Activated CD8-positive, alpha-beta memory T cell treated with anti-CD3 and anti-CD28 coated beads for 1 hour (primary cell): ENCODE measurements around the gene ZFAND3.
"Not testable (repeated sequence)": the region's sequence is repeated elsewhere in the genome, so short reads cannot be mapped to it uniquely, and the experiment has no call there.

Source experiments
- DNase-seq, 2 donors: peaks; one replicate each; pipeline ENCODE4 v3.0.0-alpha.2; 2020; ENCODE audit warnings: low read depth in 1 of 2; ENCODE audit errors: extremely low read depth in 1 of 2

The ZFAND3 gene

GRCh38 chr6:38033442-38033982, 214.0 kb downstream of the ZFAND3 start:
- DNase-seq: no peak

- DNase-seq: no peak
Observed at GRCh38 chr6:38034274-38034914, 214.9 kb downstream of the ZFAND3 start.

- DNase-seq: no peak
Observed at GRCh38 chr6:38035478-38035877, 216.0 kb downstream of the ZFAND3 start.

- no peak for DNase-seq
Observed at GRCh38 chr6:38039502-38039901, 220.0 kb downstream of the ZFAND3 start.

GRCh38 chr6:38040254-38040653, 220.7 kb downstream of the ZFAND3 start:
- DNase-seq: no peak

- DNase-seq: no peak
Observed at GRCh38 chr6:38043259-38043753, 223.8 kb downstream of the ZFAND3 start.

- DNase-seq: no peak
Observed at GRCh38 chr6:38045701-38046305, 226.3 kb downstream of the ZFAND3 start.

- DNase-seq: no peak
Observed at GRCh38 chr6:38047562-38047961, 228.0 kb downstream of the ZFAND3 start.

- not testable (repeated sequence) for DNase-seq
Observed at GRCh38 chr6:38049861-38050397, 230.4 kb downstream of the ZFAND3 start.

GRCh38 chr6:38051819-38052434, 232.4 kb downstream of the ZFAND3 start:
- DNase-seq: no peak

GRCh38 chr6:38054527-38055202, 235.1 kb downstream of the ZFAND3 start:
- DNase-seq: no peak

- no peak for DNase-seq
Observed at GRCh38 chr6:38055203-38055589, 235.7 kb downstream of the ZFAND3 start.

- DNase-seq: no peak
Observed at GRCh38 chr6:38056361-38056760, 236.8 kb downstream of the ZFAND3 start.

- no peak for DNase-seq
Observed at GRCh38 chr6:38057994-38058393, 238.5 kb downstream of the ZFAND3 start.

GRCh38 chr6:38062066-38062465, 242.5 kb downstream of the ZFAND3 start:
- DNase-seq: no peak

GRCh38 chr6:38063973-38064372, 244.4 kb downstream of the ZFAND3 start:
- no peak for DNase-seq

- no peak for DNase-seq
Observed at GRCh38 chr6:38064431-38064830, 244.9 kb downstream of the ZFAND3 start.

- DNase-seq: no peak
Observed at GRCh38 chr6:38065734-38066305, 246.3 kb downstream of the ZFAND3 start.

- DNase-seq: no peak
Observed at GRCh38 chr6:38067263-38067980, 247.9 kb downstream of the ZFAND3 start.
